ENCODE data around the gene STK38L. TPM values are rescaled to one million over a fixed set of nuclear protein-coding genes. Genes with fewer than 3 reads are reported as not detected.

Gene STK38L
- total and polyA plus RNA-seq, 10 donors: 6.4 to 39.8 (median 26.3) TPM

GRCh38 chr12:27213830-27214787 lies 30.0 kb upstream of the STK38L start:
- H3K27ac ChIP-seq: no peak overlapping the region
- H3K9me3 ChIP-seq: peaks cover 0 to 16% (median 12%) of the 10 kb centered on the region in 8 donors
- DNase-seq: no peak
- no peaks in the 10 kb centered on the region for H3K27me3 ChIP-seq (replicated peaks in 1 of 7)
- no peaks in the 10 kb centered on the region for H3K4me1 ChIP-seq
- intact Hi-C loops (cut with DNase I; ENCODE audit: low total_unique reads): no loop called here
- H3K4me3 ChIP-seq: no peak overlapping the region
- no peaks in the 10 kb centered on the region for H3K36me3 ChIP-seq
- 78 to 95% (median 93%) methylated on average over 3 to 9 of the region's 9 CpGs for WGBS, 5 donors
- TF ChIP-seq POLR2AphosphoS5 (IDR thresholded peaks at IDR 0.05) (no peak), POLR2A (IDR thresholded peaks at IDR 0.05) (no peak)
- TF ChIP-seq, protein P1, sequence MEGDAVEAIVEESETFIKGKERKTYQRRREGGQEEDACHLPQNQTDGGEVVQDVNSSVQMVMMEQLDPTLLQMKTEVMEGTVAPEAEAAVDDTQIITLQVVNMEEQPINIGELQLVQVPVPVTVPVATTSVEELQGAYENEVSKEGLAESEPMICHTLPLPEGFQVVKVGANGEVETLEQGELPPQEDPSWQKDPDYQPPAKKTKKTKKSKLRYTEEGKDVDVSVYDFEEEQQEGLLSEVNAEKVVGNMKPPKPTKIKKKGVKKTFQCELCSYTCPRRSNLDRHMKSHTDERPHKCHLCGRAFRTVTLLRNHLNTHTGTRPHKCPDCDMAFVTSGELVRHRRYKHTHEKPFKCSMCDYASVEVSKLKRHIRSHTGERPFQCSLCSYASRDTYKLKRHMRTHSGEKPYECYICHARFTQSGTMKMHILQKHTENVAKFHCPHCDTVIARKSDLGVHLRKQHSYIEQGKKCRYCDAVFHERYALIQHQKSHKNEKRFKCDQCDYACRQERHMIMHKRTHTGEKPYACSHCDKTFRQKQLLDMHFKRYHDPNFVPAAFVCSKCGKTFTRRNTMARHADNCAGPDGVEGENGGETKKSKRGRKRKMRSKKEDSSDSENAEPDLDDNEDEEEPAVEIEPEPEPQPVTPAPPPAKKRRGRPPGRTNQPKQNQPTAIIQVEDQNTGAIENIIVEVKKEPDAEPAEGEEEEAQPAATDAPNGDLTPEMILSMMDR (IDR thresholded peaks at IDR 0.05 in 8 of 11, conservative IDR thresholded peaks at IDR 0.05 in 3 of 11): no peak

DNA sequence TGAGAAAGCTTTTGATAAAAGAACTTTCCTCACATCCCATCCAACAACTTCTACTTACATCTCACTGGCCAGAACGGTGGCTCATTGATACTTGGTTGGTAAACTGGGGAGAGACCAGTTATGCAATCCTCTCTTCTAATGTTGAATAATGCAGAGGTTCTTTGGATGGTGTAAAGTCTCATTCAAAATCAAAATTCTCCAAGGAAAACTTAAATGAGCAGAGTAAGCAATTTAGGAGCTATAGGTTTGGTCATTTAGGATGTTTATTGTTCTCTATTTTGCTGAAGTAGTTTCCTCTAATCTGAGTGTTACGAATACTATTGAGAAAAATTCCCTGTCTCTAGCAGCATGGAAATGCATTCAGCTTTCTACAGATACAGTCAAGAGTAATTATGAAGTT lies 26.5 kb upstream of the STK38L start:
- Histone ChIP-seq H3K36me3 (no peaks in the 10 kb centered on the region), H3K9me3 (no peaks in the 10 kb centered on the region), H3K4me1 (peaks cover 0 to 28% (median 18%) of the 10 kb centered on the region in 6 donors), H3K4me3 (no peak overlapping the region), H3K27ac (no peak overlapping the region), H3K27me3 (replicated peaks in 1 of 7) (no peaks in the 10 kb centered on the region)
- 83 to 97% (median 87%) methylated on average over 2 of the region's 2 CpGs for WGBS, 5 donors
- DNase-seq: no peak
- intact Hi-C loops (cut with DNase I; ENCODE audit: low total_unique reads): no loop called here
- no peak for TF ChIP-seq POLR2AphosphoS5 (IDR thresholded peaks at IDR 0.05)
- TF ChIP-seq POLR2A (IDR thresholded peaks at IDR 0.05): no peak
- TF ChIP-seq, protein P1 (IDR thresholded peaks at IDR 0.05 in 8 of 11, conservative IDR thresholded peaks at IDR 0.05 in 3 of 11): no peak

GRCh38 chr12:27219693-27220054 lies 24.4 kb upstream of the STK38L start:
- H3K36me3 ChIP-seq: no peaks in the 10 kb centered on the region
- H3K4me1 ChIP-seq: peaks cover 0 to 31% (median 18%) of the 10 kb centered on the region in 6 donors
- DNase-seq: no peak
- intact Hi-C loops (cut with DNase I; ENCODE audit: low total_unique reads): no loop called here
- H3K9me3 ChIP-seq: no peaks in the 10 kb centered on the region
- 78 to 81% (median 80%) methylated on average over 5 of the region's 5 CpGs for whole genome bisulfite sequencing, 5 donors
- TF ChIP-seq POLR2AphosphoS5 (IDR thresholded peaks at IDR 0.05): no peak
- no peak for TF ChIP-seq POLR2A (IDR thresholded peaks at IDR 0.05)
- H3K27me3 ChIP-seq (replicated peaks in 1 of 7): no peaks in the 10 kb centered on the region
- H3K27ac ChIP-seq: no peak overlapping the region
- no peak overlapping the region for H3K4me3 ChIP-seq

- intact Hi-C loops (cut with DNase I; ENCODE audit: low total_unique reads): no loop called here
- H3K36me3 ChIP-seq: no peaks in the 10 kb centered on the region
- no peaks in the 10 kb centered on the region for H3K27me3 ChIP-seq (replicated peaks in 1 of 7)
- H3K27ac ChIP-seq: peak overlapping the region in 1 of 8 donors; percentile 46
- TF ChIP-seq, protein P1 (IDR thresholded peaks at IDR 0.05 in 8 of 11, conservative IDR thresholded peaks at IDR 0.05 in 3 of 11): no peak
- no peak for TF ChIP-seq POLR2AphosphoS5 (IDR thresholded peaks at IDR 0.05)
- TF ChIP-seq POLR2A (IDR thresholded peaks at IDR 0.05): no peak
- 61 to 74% (median 68%) methylated on average over 4 of the region's 4 CpGs for WGBS, 5 donors
- no peak overlapping the region for H3K4me3 ChIP-seq
- H3K9me3 ChIP-seq: no peaks in the 10 kb centered on the region
- DNase-seq: no peak
- H3K4me1 ChIP-seq: peaks cover 0 to 31% (median 18%) of the 10 kb centered on the region in 6 donors
Observed at GRCh38 chr12:27220055-27220987, 23.8 kb upstream of the STK38L start.

Measured in spleen (tissue), 11 donors.